ENCODE measurements around the gene SMC6.

DNA sequence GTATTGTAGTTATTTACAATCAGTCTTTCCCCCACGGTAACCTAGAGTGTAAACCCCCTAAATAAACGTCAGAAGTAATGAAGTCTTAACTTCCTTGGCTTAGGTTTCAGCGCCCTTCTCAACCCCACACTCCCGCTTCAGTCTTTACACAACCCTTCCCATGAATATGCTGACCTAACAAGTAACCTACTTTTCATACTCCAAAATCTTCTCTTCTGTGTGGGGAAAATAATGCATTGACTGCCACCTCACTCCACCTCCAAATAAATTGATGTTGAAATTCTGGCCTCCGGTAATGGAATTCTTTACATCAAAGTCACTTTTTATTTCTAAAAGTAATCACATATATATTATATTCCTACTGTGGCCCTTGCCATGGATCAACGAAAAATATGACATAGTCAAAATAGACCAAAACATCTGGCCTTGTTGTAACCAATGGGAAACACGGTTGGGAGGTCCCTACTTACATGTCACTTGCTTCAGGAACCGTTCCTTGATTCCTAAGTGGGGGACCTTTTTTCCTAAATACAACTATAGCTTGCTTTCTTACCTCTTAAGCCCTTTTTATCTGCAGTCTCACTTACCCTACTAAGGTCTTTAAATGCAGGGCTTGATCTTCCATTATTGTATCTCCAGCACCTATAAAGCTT, 1.3 kb upstream of the SMC6 start:
- TF ChIP-seq, protein P1, sequence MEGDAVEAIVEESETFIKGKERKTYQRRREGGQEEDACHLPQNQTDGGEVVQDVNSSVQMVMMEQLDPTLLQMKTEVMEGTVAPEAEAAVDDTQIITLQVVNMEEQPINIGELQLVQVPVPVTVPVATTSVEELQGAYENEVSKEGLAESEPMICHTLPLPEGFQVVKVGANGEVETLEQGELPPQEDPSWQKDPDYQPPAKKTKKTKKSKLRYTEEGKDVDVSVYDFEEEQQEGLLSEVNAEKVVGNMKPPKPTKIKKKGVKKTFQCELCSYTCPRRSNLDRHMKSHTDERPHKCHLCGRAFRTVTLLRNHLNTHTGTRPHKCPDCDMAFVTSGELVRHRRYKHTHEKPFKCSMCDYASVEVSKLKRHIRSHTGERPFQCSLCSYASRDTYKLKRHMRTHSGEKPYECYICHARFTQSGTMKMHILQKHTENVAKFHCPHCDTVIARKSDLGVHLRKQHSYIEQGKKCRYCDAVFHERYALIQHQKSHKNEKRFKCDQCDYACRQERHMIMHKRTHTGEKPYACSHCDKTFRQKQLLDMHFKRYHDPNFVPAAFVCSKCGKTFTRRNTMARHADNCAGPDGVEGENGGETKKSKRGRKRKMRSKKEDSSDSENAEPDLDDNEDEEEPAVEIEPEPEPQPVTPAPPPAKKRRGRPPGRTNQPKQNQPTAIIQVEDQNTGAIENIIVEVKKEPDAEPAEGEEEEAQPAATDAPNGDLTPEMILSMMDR (IDR thresholded peaks at IDR 0.05), result no peak
- no peak for TF ChIP-seq POLR2A (IDR thresholded peaks at IDR 0.05)
- TF ChIP-seq POLR2AphosphoS5 (IDR thresholded peaks at IDR 0.05), result no peak
- no peak for TF ChIP-seq EP300 (IDR thresholded peaks at IDR 0.05; ENCODE audit: low read depth)

Measured in transverse colon (tissue), 4 donors.